GM19023 (cell line): Measurements from ENCODE around the gene GATAD2A.

ENCODE experiments used
- ATAC-seq: cut with Tn5 transposase; IDR thresholded peaks from one replicate; pipeline ENCODE4 v1.9.1; 2021; ENCODE audit warnings: mild to moderate bottlenecking, moderate library complexity; ENCODE audit not compliant: unreplicated experiment

GATAD2A gene

GRCh38 chr19:19504754-19505668 is 99.5 kb downstream of the GATAD2A start:
- no peak for ATAC-seq

GRCh38 chr19:19505669-19506326 is 100.3 kb downstream of the GATAD2A start:
- no peak for ATAC-seq

- no peak for ATAC-seq
These were observed 101.1 kb downstream of the GATAD2A start for GRCh38 chr19:19506592-19506991.

- no peak for ATAC-seq
These were observed 101.9 kb downstream of the GATAD2A start for GRCh38 chr19:19507354-19507753.

GRCh38 chr19:19508217-19508616 is 102.7 kb downstream of the GATAD2A start:
- no peak for ATAC-seq

GRCh38 chr19:19510432-19510831 is 105.0 kb downstream of the GATAD2A start:
- no peak for ATAC-seq

- no peak for ATAC-seq
These were observed 108.2 kb downstream of the GATAD2A start for GRCh38 chr19:19513682-19514081.

GRCh38 chr19:19514215-19514657 is 108.8 kb downstream of the GATAD2A start:
- ATAC-seq, result no peak

- no peak for ATAC-seq
These were observed 109.6 kb downstream of the GATAD2A start, which contains the start of gene TSSK6 for GRCh38 chr19:19514881-19515641. TSS of gene TSSK6 (minus strand) at chr19:19515548. CDS start at chr19:19515427, 121 bp downstream.

- ATAC-seq, result peak; percentile 88
These were observed 110.4 kb downstream of the GATAD2A start, which contains the start of gene NDUFA13 for GRCh38 chr19:19515642-19516519. TSS of gene NDUFA13 (plus strand) at chr19:19516225. CDS start at chr19:19516239, 14 bp downstream.

- no peak for ATAC-seq
These were observed 111.8 kb downstream of the GATAD2A start for GRCh38 chr19:19517235-19517619.

GRCh38 chr19:19520989-19521388 is 115.5 kb downstream of the GATAD2A start:
- no peak for ATAC-seq

- no peak for ATAC-seq
These were observed 117.7 kb downstream of the GATAD2A start for GRCh38 chr19:19523177-19523576.

- no peak for ATAC-seq
These were observed 118.6 kb downstream of the GATAD2A start for GRCh38 chr19:19524053-19524452.

- ATAC-seq, result no peak
These were observed 120.3 kb downstream of the GATAD2A start for GRCh38 chr19:19525611-19526380.

GRCh38 chr19:19526581-19527370 is 121.3 kb downstream of the GATAD2A start:
- ATAC-seq, result no peak

GRCh38 chr19:19527371-19527656 is 121.8 kb downstream of the GATAD2A start:
- ATAC-seq, result no peak

GRCh38 chr19:19527674-19528625 is 122.5 kb downstream of the GATAD2A start:
- no peak for ATAC-seq
